HTR-8/SVneo (cell line): ENCODE measurements around the gene ANKLE1.

Experiments used
- DNase-seq: peaks from one replicate; pipeline ENCODE4 v3.0.0; 2011; ENCODE audit warnings: low spot score, mixed read lengths; ENCODE audit not compliant: insufficient read length
- FAIRE-seq: peaks from 2 replicates; lab custom pipeline; 2011; peaks lifted over from hg19 to GRCh38; lab: Jason Lieb, UNC

The ANKLE1 gene

GRCh38 chr19:17303940-17304267, 22.2 kb downstream of the ANKLE1 start:
- no peak for FAIRE-seq
- DNase-seq = no peak

GRCh38 chr19:17304386-17305215, 22.9 kb downstream of the ANKLE1 start:
- FAIRE-seq = no peak
- DNase-seq = no peak

- FAIRE-seq = no peak
Measured at GRCh38 chr19:17305216-17305516, 23.5 kb downstream of the ANKLE1 start.

GRCh38 chr19:17305517-17306284, 24.0 kb downstream of the ANKLE1 start, which contains the start of gene MRPL34:
Gene MRPL34, plus strand, starts transcription at chr19:17305872. Its CDS starts 21 bp downstream, at chr19:17305893.
- DNase-seq (peak; percentile 97), FAIRE-seq (peak; percentile 98)

More at GRCh38 chr19:17305216-17305516, 23.5 kb downstream of the ANKLE1 start:
- DNase-seq = no peak

- FAIRE-seq = peak; percentile 40
- no peak for DNase-seq
Measured at GRCh38 chr19:17306285-17306714, 24.6 kb downstream of the ANKLE1 start.

GRCh38 chr19:17307876-17308377, 26.2 kb downstream of the ANKLE1 start:
- FAIRE-seq (no peak), DNase-seq (no peak)

- FAIRE-seq (peak; percentile 99), DNase-seq (peak; percentile 99)
Measured at GRCh38 chr19:17309198-17309964, 27.7 kb downstream of the ANKLE1 start, which contains the start of gene DDA1. Gene DDA1, plus strand, starts transcription at chr19:17309563. Its CDS starts 92 bp downstream, at chr19:17309655.

GRCh38 chr19:17309965-17310461, 28.3 kb downstream of the ANKLE1 start:
- no peak for DNase-seq
- FAIRE-seq = peak; percentile 28

- peak; percentile 44 for DNase-seq
- no peak for FAIRE-seq
Measured at GRCh38 chr19:17311455-17312188, 29.9 kb downstream of the ANKLE1 start.

GRCh38 chr19:17312189-17313113, 30.8 kb downstream of the ANKLE1 start:
- no peak for FAIRE-seq
- DNase-seq = no peak

GRCh38 chr19:17314007-17314593, 32.4 kb downstream of the ANKLE1 start:
- FAIRE-seq (peak; percentile 36), DNase-seq (no peak)

- FAIRE-seq (peak; percentile 38), DNase-seq (no peak)
Measured at GRCh38 chr19:17318966-17319365, 37.3 kb downstream of the ANKLE1 start.

GRCh38 chr19:17319473-17320238, 38.0 kb downstream of the ANKLE1 start:
- FAIRE-seq (no peak), DNase-seq (no peak)

GRCh38 chr19:17320435-17320834, 38.7 kb downstream of the ANKLE1 start:
- FAIRE-seq = no peak
- no peak for DNase-seq

GRCh38 chr19:17321655-17322489, 40.2 kb downstream of the ANKLE1 start:
- no peak for FAIRE-seq

GRCh38 chr19:17322854-17323253, 41.2 kb downstream of the ANKLE1 start:
- DNase-seq = no peak
- FAIRE-seq = no peak

More at GRCh38 chr19:17321655-17322489, 40.2 kb downstream of the ANKLE1 start:
- no peak for DNase-seq
